HG02763 (cell line): ENCODE measurements around the gene DHX38.

Experiments
- ATAC-seq: cut with Tn5 transposase; IDR thresholded peaks from one replicate; pipeline ENCODE4 v1.9.1; 2021; ENCODE audit warnings: mild to moderate bottlenecking, moderate library complexity; ENCODE audit not compliant: unreplicated experiment

DHX38 gene

GRCh38 chr16:72083778-72084404 lies 9.8 kb upstream of the DHX38 start:
- ATAC-seq: no peak

DNA sequence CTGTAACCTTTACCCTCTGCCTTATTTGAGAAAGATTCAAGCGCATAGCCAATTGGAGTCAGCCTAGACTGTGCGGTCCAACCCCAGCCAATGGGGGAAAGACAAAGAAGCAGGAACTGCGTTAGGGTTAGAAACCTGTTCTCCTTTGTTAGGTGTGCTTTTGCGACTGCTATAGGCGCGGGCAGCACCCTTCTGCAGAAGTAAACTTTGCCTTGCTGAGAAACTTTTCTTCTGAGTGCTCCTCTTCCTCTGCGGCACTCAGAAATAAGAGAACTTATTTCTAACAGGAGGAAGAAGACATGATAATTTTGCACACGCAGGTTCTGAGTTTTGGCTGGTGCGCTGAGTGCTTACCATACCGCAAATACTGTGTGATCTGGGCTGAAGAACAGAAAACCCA lies 9.2 kb upstream of the DHX38 start:
- ATAC-seq: no peak

- ATAC-seq: no peak
Measured at GRCh38 chr16:72085002-72085401, 8.6 kb upstream of the DHX38 start.

DNA sequence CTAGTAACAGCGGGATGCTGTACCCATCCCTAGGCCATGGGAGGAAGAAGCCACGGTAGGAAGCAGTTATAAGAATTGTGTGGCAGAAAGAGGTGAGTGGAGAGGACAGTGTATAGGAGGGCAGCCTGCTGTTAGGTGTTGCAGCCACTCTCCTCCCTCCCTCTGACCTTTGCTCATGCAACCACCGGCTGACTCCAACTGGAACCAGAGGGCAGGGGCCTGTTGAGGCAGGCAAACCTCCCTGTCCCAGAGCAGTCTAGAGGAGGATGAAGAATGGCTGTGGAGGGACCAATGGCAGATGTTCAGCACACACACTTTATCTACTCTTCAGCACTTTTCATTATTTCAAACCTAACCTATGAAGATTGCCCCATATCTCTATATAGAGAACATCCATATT lies 2.4 kb upstream of the DHX38 start:
- no peak for ATAC-seq

GRCh38 chr16:72092832-72093447 lies 707 bp upstream of the DHX38 start:
- no peak for ATAC-seq

DNA sequence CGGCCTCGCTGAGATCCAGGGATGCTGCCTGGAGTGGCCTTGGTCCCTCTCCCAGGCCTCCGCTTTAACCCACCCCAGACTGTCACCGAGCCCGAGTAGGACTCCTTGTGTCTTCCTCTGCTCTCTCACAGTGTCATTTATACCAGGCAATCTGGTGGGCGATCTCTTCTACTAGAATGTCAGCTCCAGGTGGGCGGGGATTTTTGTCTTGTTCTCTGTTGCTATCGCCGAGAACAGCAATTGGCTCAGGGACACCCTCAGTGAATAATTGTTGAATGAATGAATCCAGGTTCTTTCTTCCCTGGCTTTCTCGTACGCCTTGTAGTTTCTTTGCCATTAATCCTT lies 591 bp downstream of the DHX38 start:
- ATAC-seq: no peak

DNA sequence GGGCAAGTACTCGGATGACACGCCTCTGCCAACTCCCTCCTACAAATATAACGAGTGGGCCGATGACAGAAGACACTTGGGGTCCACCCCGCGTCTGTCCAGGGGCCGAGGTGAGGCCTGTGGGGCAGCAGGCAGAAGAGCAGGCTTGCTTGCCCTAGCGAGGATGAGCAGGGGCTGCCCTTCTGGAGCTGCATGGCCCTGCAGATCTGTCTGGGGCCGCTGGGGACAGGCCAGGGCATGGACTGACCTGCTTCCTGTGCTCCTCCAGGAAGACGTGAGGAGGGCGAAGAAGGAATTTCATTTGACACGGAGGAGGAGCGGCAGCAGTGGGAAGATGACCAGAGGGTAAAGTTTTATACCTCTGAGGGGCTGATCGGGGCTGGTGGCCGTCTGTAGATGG lies 5.3 kb downstream of the DHX38 start:
- ATAC-seq: no peak

- no peak for ATAC-seq
Measured at GRCh38 chr16:72099377-72099818, 5.8 kb downstream of the DHX38 start.

- ATAC-seq: no peak
Measured at GRCh38 chr16:72101195-72101594, 7.5 kb downstream of the DHX38 start.

GRCh38 chr16:72104905-72105304 lies 11.3 kb downstream of the DHX38 start:
- ATAC-seq: no peak

- no peak for ATAC-seq
Measured at GRCh38 chr16:72105978-72106377, 12.3 kb downstream of the DHX38 start.

GRCh38 chr16:72107371-72107770 lies 13.7 kb downstream of the DHX38 start:
- ATAC-seq: no peak

DNA sequence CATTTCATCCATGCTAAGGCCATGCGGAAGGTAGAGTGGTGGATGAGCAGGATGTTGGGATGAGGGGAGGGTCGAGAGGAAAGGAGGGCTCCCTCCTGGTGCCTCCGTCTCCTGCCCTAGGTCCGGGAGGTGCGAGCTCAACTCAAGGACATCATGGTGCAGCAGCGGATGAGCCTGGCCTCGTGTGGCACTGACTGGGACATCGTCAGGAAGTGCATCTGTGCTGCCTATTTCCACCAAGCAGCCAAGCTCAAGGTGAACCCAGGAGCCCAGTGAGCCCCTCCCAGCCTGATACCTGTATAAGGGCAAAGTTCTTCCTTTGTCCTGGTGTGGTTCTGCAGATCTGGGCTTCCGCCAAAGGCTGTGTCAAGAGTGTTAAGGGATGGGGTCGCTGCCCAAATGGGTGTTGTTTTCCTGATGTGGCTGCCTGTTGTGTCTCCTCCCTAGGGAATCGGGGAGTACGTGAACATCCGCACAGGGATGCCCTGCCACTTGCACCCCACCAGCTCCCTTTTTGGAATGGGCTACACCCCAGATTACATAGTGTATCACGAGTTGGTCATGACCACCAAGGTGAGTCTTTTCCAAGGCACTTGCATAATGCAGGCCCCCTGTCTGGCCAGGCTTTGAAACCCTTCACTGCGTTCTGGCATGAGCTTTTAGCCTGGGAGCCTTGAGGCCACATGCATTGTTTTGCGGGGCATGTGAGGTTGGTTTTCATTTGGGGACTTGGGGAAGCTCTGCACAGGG lies 14.9 kb downstream of the DHX38 start:
- ATAC-seq: no peak

GRCh38 chr16:72109300-72109699 lies 15.7 kb downstream of the DHX38 start:
- no peak for ATAC-seq

GRCh38 chr16:72109966-72110530 lies 16.4 kb downstream of the DHX38 start:
- no peak for ATAC-seq

GRCh38 chr16:72110662-72111615 lies 17.3 kb downstream of the DHX38 start:
- ATAC-seq: no peak

DNA sequence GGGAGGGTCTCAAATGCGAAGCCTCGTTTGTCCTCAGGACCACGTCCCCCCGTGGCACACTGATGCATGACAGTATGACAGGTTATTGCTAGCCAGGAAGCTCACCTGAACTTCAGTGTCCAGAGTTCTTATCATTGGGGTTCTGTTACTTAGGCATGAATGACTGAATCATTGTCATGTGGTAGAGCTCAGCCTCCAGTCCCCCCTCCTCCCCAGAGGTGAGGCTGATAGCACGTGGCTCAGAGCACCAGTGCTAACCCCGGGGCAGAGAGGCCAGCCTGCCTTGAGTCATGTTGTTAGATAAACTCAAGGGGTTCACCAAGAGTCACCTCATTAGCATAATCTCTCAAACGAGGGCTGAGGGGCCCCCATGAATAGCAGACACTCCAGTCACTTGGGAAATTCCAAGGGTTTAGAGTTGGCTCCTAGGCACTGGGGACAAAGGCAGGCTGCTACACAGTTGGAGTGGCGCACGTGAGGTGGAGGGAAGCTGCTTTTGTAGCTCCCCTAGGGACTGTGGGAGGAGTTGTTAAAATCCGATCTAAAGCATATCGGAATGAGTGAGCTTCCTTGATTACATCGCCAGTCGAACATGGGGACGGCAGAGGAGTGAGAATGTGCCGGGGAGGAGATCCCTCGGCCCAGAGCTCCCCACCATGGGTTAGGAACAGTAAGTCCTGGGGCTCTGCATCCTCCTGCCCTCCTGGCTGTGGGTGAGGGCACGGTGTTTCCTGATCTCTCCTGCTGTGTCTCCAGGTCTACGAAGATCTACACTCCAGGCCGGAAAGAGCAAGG lies 18.2 kb downstream of the DHX38 start:
- ATAC-seq: no peak

GRCh38 chr16:72112452-72112792 lies 18.8 kb downstream of the DHX38 start:
- no peak for ATAC-seq

DNA sequence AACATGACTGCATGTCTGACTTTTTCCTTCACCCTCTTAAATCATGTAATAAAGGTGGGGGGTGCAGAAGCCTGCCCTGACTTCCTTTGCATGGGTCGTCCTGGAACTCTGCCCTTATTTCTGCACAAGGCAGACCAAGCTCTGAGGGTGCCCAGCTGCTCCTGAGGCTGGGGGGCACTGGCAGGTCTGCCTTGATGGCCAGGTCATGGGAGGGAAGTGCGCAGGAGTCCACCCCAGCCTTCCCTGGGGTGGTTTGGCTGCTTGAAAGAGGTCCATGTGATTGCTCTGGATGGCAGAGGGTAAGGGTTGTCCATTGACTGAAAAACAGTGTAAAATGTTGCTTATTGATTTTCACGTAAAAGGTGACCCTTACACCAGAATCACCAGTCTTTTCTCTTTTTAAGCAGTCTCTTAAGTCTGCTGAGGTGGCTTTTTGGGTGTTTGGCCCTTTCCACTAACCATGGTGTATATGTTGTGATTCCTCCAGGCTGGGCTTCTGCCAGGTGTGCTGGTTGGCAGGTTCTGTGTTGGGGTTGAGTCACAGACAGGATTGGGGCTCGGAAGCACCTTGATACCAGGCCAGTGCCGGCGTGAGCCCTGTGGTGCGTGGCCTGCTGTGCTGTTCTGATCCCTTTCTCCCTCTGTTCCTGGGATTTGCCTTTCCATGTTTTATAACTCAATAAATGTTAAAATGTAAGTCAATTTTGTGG lies 19.4 kb downstream of the DHX38 start:
- ATAC-seq: no peak

- no peak for ATAC-seq
Measured at GRCh38 chr16:72113616-72113945, 19.9 kb downstream of the DHX38 start.
